B cell (primary cell): ENCODE data around the gene NAP1L1.

ENCODE experiments used
- CTCF ChIP-seq: fragments of 200-600 bp; IDR thresholded peaks from one replicate; pipeline ENCODE4 v1.8.0; 2022; ENCODE audit warnings: antibody characterized with exemption, mild to moderate bottlenecking
- EZH2 ChIP-seq: IDR thresholded peaks from 2 replicates; pipeline ENCODE4 v1.6.1; 2012; ENCODE audit warnings: borderline replicate concordance, low read depth, mild to moderate bottlenecking, moderate library complexity, low read length; ENCODE audit not compliant: insufficient read depth, poor library complexity, severe bottlenecking

- TF ChIP-seq CTCF: no peak
- TF ChIP-seq EZH2: no peak
Measured at GRCh38 chr12:76018672-76019071, 65.8 kb downstream of the NAP1L1 start.
